Transverse colon (tissue), 4 donors: ENCODE data around the gene CALN1. TPM values are rescaled to one million over a fixed set of nuclear protein-coding genes. Genes with fewer than 3 reads are reported as not detected.

Experiments used
- DNase-seq: peaks from one replicate; pipeline ENCODE4 v3.0.0-alpha.2; 2019
- H3K27ac ChIP-seq, 4 donors: fragments of 200-600 bp; sonication (generic); 2 replicates each; pipeline ENCODE4 v1.5.1; 2016 to 2018; ENCODE audit warnings: inconsistent platforms in 4 of 4
- H3K27me3 ChIP-seq: fragments of 200-600 bp; sonication (generic); 2 replicates; pipeline ENCODE4 v1.5.1; 2017; ENCODE audit warnings: inconsistent platforms
- H3K36me3 ChIP-seq, 4 donors: fragments of 200-600 bp; sonication (generic); 2 replicates each; pipeline ENCODE4 v1.5.1; 2017 to 2019; ENCODE audit warnings: inconsistent platforms in 4 of 4
- H3K4me1 ChIP-seq, 4 donors: fragments of 200-600 bp; sonication (generic); 2 replicates each; pipeline ENCODE4 v1.5.1; 2017 to 2020; ENCODE audit warnings: inconsistent platforms in 4 of 4
- H3K4me3 ChIP-seq, 4 donors: fragments of 200-600 bp; sonication (generic); 1 replicate in 1 of 4; 2 replicates in 3 of 4; pipeline versions ENCODE4 v1.5.1 to v1.6.1; 2017 to 2019; ENCODE audit warnings: inconsistent platforms in 4 of 4
- H3K9me3 ChIP-seq, 2 donors: fragments of 200-600 bp; sonication (generic); 2 replicates each; pipeline ENCODE4 v1.5.1; 2017 to 2019; ENCODE audit warnings: inconsistent platforms in 2 of 2
- CTCF ChIP-seq, 5 experiments: fragments of 200-600 bp in 3 of 5; fragments of 450-650 bp in 2 of 5; sonication (generic) in 3 of 5; IDR thresholded peaks; 1 replicate in 2 of 5; 2 replicates in 3 of 5; pipeline ENCODE4 v1.5.1; 2016 to 2017; ENCODE audit warnings: antibody characterized with exemption in 5 of 5, inconsistent platforms in 3 of 5, mild to moderate bottlenecking in 2 of 5, moderate library complexity in 1 of 5
- EP300 ChIP-seq: sonication (generic); formaldehyde crosslinking; IDR thresholded peaks from one replicate; pipeline ENCODE4 v1.6.1; 2017; ENCODE audit warnings: antibody characterized with exemption, low read depth
- POLR2A ChIP-seq: fragments of 450-650 bp; IDR thresholded peaks from one replicate; pipeline ENCODE4 v1.6.1; 2016; ENCODE audit warnings: antibody characterized with exemption, mild to moderate bottlenecking, moderate library complexity
- POLR2AphosphoS5 ChIP-seq, 3 donors: sonication (generic); formaldehyde crosslinking; IDR thresholded peaks; one replicate each; pipeline ENCODE4 v1.6.1; 2016; ENCODE audit warnings: antibody characterized with exemption in 3 of 3
- WGBS, 2 donors: methylation state at CpG; one replicate each; pipeline ENCODE4 v1.1.5; 2018; ENCODE audit warnings: low coverage in 1 of 2; 5-methylcytosine and 5-hydroxymethylcytosine counted together
- in situ Hi-C, 4 donors: fragments of 200-750 bp; cut with MboI; loops; one replicate each; pipeline versions ENCODE4 v1.15.0 to v1.15.1; 2017; ENCODE audit warnings: low sequenced_read_pairs in 3 of 4, low pct_ligation_motif_present in 1 of 4, low pct_unique_long_range_greater_than_20kb in 1 of 4
- intact Hi-C: fragments of 100-400 bp; cut with DNase I; formaldehyde crosslinking; loops from one replicate; pipeline ENCODE4 v1.15.1; 2023; ENCODE audit warnings: low total_unique reads
- total RNA-seq, 4 donors: library from RNA; depleted of rRNA; stranded (reverse); fragments of >200 nt; gene quantifications; one replicate each; pipeline ENCODE4 v1.1.0, GENCODE V29; 2016

The CALN1 gene
- total RNA-seq, 4 donors from 2014 or later: not detected

GRCh38 chr7:72446131-72446530 lies 34.0 kb upstream of the CALN1 start:
- DNase-seq: no peak
- intact Hi-C loops (no loop called here), in situ Hi-C loops (no loop called here)
- H3K9me3 ChIP-seq: no peaks in the 10 kb centered on the region
- TF ChIP-seq POLR2AphosphoS5 (IDR thresholded peaks at IDR 0.05): no peak
- no peak for TF ChIP-seq EP300
- no peak for TF ChIP-seq CTCF (IDR thresholded peaks at IDR 0.05)
- no peak for TF ChIP-seq POLR2A
- H3K36me3 ChIP-seq: no peaks in the 10 kb centered on the region
- no peak overlapping the region for H3K27ac ChIP-seq
- no peak overlapping the region for H3K4me3 ChIP-seq
- H3K4me1 ChIP-seq: no peaks in the 10 kb centered on the region
- WGBS, 2 donors: 52 to 61% methylated on average over 5 to 7 of the region's 7 CpGs
- H3K27me3 ChIP-seq: no peaks in the 10 kb centered on the region

GRCh38 chr7:72445580-72445979 lies 33.4 kb upstream of the CALN1 start:
- TF ChIP-seq POLR2A (no peak), CTCF (IDR thresholded peaks at IDR 0.05) (no peak), EP300 (no peak), POLR2AphosphoS5 (IDR thresholded peaks at IDR 0.05) (no peak)
- in situ Hi-C loops (no loop called here), intact Hi-C loops (no loop called here)
- 83 to 89% methylated on average over 4 to 10 of the region's 10 CpGs for WGBS, 2 donors
- H3K27me3 ChIP-seq: no peaks in the 10 kb centered on the region
- H3K36me3 ChIP-seq: no peaks in the 10 kb centered on the region
- H3K27ac ChIP-seq: no peak overlapping the region
- no peak for DNase-seq
- H3K4me1 ChIP-seq: no peaks in the 10 kb centered on the region
- no peaks in the 10 kb centered on the region for H3K9me3 ChIP-seq
- no peak overlapping the region for H3K4me3 ChIP-seq

- H3K4me3 ChIP-seq: no peak overlapping the region
- TF ChIP-seq EP300 (no peak), POLR2A (no peak), POLR2AphosphoS5 (IDR thresholded peaks at IDR 0.05) (no peak), CTCF (IDR thresholded peaks at IDR 0.05) (no peak)
- DNase-seq: no peak
- H3K9me3 ChIP-seq: no peaks in the 10 kb centered on the region
- no peaks in the 10 kb centered on the region for H3K36me3 ChIP-seq
- no peak overlapping the region for H3K27ac ChIP-seq
- H3K4me1 ChIP-seq: no peaks in the 10 kb centered on the region
- H3K27me3 ChIP-seq: no peaks in the 10 kb centered on the region
- in situ Hi-C loops: no loop called here
- intact Hi-C loops: no loop called here
- 78 to 100% methylated on average over 2 to 6 of the region's 6 CpGs for WGBS, 2 donors
These were observed 32.9 kb upstream of the CALN1 start for GRCh38 chr7:72445075-72445474.

- Histone ChIP-seq H3K27ac (no peak overlapping the region), H3K4me3 (no peak overlapping the region), H3K9me3 (no peaks in the 10 kb centered on the region), H3K36me3 (no peaks in the 10 kb centered on the region), H3K4me1 (no peaks in the 10 kb centered on the region), H3K27me3 (no peaks in the 10 kb centered on the region)
- in situ Hi-C loops: no loop called here
- no peak for DNase-seq
- intact Hi-C loops: no loop called here
- WGBS, 2 donors: 19 to 35% methylated on average over 5 to 8 of the region's 8 CpGs
- TF ChIP-seq CTCF (IDR thresholded peaks at IDR 0.05): no peak
- TF ChIP-seq POLR2AphosphoS5 (IDR thresholded peaks at IDR 0.05): no peak
These were observed 32.1 kb upstream of the CALN1 start for GRCh38 chr7:72444026-72444776.
